Coronary artery (tissue), 2 donors: Measurements from ENCODE around the gene DGKD.
A peak's percentile ranks its signal among the peaks of the same experiment; 100 is the strongest.

Experiments used
- DNase-seq: peaks from one replicate; pipeline ENCODE4 v3.0.0-alpha.2; 2017; ENCODE audit warnings: low spot score
- H3K27ac ChIP-seq, 2 donors: fragments of 200-600 bp; sonication (generic); one replicate each; pipeline ENCODE4 v1.5.1; 2016 to 2019
- H3K4me3 ChIP-seq: fragments of 200-600 bp; sonication (generic); 2 replicates; pipeline ENCODE4 v1.5.1; 2016; ENCODE audit warnings: mild to moderate bottlenecking, moderate library complexity
- CTCF ChIP-seq: fragments of 200-600 bp; sonication (generic); IDR thresholded peaks from one replicate; pipeline ENCODE4 v1.5.1; 2019; ENCODE audit warnings: antibody characterized with exemption

DGKD gene

DNA sequence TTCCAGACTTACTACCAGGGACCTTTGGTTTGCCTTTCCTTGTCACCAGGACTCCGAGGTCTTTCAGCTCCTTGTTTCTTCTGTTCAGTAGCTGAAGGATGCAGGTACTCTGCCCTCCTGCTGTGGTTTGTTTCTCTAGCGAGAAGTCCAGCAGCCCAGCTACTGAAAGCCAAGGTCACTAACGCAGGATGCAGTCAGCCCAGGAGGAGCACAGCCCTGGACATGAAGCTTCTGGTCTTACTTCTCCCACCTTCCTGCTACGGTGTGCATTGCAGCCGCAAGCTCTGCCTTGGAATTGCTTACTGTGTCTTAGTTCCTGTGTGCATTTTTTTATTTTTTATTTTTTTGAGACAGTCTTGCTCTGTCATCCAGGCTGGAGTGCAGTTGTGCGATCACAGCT lies 62.4 kb downstream of the DGKD start:
- DNase-seq: no peak
- H3K4me3 ChIP-seq: no peak overlapping the region
- TF ChIP-seq CTCF: no peak
- no peak overlapping the region for H3K27ac ChIP-seq

- TF ChIP-seq CTCF: no peak
- no peak overlapping the region for H3K4me3 ChIP-seq
- H3K27ac ChIP-seq: no peak overlapping the region
- DNase-seq: no peak
Observed at GRCh38 chr2:233417282-233417681, 63.0 kb downstream of the DGKD start.

DNA sequence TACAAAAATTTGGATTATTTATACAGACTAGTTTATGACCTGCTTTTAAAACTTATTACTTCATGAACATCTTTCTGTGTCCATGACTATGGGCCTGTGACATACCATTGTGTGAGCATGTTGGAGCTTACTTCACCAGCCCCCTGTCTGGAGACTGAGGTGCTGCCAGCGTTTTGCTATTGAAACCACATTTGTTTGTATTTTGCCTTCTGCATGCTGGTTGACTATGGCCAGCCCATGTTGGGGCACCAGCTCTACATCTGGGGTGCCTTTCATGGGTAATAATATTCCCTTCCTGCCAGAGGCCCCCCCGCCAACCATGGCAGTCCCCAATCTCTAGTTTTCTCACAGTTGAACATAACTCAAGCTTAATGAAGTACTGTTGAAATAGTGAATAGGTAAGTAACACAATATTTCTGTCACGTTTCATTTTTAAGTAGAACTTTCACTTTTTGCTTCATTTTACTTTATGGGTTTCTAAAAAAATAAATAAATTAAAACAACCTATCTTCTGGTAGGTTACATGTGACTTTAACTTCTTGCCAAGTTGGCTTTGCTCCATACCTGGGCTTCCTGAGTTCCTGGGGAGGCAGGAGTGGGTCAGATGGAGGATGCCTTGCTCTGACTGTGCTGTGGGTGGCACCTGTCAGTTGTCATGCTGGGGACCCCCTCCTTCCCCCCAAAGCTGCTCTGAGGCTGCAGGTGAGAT lies 63.9 kb downstream of the DGKD start:
- no peak for TF ChIP-seq CTCF
- H3K27ac ChIP-seq: peak overlapping the region in 1 of 2 donors; percentile 78
- DNase-seq: no peak
- H3K4me3 ChIP-seq: peak overlapping the region; percentile 54

GRCh38 chr2:233418761-233419546 lies 64.7 kb downstream of the DGKD start:
- peak; percentile 87 for DNase-seq
- Histone ChIP-seq H3K27ac (peak overlapping the region; percentile 53 to 78), H3K4me3 (peak overlapping the region; percentile 54)
- TF ChIP-seq CTCF: no peak

- Histone ChIP-seq H3K27ac (peak overlapping the region; percentile 53 to 78), H3K4me3 (peak overlapping the region; percentile 54)
- no peak for TF ChIP-seq CTCF
- no peak for DNase-seq
Observed at GRCh38 chr2:233419602-233420391, 65.5 kb downstream of the DGKD start.

DNA sequence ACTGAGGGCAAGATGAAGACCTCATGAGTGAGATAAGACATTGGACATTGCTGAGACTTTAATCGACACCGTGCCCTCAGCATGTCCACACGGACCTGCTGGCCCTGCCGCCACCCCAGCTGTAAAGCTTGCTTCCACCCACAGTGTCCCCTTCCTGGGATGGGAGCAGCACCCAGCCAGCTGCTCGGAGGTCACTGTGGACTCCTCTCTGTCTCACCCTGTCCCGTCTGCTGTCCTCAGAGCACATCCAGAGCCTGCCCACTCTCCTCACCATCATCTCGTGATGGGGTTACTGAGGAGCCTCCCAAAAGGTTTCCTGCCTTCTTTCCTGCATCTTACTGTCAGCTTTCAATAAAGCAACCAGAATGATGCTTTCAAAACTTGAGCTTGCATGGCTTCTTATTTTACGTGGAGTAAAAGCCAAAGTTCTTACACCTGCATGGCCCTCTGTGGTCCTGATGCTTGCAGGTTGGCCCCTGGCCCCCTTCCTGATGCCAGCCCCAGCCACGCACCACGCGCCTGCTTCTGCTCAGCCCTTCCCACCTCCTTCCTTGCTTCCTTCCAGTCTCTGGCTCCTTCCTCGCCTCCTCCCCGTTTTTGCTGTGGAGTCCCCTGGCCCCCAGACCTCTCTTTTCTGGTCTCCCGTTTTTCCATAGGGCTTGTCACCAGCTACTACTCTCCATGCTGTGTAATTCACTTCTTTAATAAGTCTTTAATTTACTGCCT lies 67.0 kb downstream of the DGKD start:
- H3K27ac ChIP-seq: peak overlapping the region; percentile 53 to 78
- DNase-seq: no peak
- peak overlapping the region; percentile 27 for H3K4me3 ChIP-seq
- TF ChIP-seq CTCF: no peak
